ENCODE measurements around the gene PIP5K1C.

DNA sequence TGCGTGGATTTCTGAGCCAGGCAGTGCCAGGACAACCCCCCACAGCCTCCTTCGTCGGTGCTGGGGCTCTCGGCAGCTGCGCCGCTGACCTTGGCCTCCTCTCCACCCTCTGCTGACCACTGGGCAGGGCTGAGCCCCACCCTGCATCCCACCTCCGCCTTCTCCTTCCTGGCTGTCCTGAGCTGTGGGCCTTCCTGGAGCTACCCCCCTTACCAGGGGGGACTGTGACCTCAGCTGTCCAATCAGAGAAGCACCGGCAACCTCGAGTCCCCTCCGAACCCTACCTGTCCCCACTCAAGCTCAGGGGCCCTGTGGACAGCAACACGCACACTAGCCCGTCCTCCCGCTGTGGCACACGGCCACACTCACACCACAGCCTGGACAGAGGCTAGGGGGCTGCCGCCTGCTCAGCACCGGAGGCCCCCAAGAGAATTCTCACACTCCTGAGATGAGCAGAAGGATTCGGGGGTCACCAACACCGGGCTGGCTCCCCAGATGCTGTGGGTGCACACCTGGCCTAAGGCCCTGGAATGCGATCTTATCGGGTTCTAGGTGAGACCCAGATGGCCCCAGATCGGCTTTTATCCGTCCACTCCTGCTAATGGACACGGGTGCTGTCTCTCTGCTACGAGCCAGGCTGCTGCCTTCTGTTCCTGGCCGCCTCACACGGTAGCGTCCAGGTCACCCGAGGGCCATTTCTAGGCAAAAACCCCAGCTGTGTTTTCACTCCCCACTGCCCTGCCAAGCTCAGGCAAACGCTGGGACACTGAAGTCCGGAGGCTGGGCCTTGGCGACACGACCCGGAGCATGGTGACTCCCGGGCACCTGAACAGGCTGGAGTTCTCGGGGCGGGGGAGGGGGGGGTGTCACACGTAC lies 41.2 kb downstream of the PIP5K1C start:
- TF ChIP-seq, protein P1, sequence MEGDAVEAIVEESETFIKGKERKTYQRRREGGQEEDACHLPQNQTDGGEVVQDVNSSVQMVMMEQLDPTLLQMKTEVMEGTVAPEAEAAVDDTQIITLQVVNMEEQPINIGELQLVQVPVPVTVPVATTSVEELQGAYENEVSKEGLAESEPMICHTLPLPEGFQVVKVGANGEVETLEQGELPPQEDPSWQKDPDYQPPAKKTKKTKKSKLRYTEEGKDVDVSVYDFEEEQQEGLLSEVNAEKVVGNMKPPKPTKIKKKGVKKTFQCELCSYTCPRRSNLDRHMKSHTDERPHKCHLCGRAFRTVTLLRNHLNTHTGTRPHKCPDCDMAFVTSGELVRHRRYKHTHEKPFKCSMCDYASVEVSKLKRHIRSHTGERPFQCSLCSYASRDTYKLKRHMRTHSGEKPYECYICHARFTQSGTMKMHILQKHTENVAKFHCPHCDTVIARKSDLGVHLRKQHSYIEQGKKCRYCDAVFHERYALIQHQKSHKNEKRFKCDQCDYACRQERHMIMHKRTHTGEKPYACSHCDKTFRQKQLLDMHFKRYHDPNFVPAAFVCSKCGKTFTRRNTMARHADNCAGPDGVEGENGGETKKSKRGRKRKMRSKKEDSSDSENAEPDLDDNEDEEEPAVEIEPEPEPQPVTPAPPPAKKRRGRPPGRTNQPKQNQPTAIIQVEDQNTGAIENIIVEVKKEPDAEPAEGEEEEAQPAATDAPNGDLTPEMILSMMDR (IDR thresholded peaks at IDR 0.05): no peak
- TF ChIP-seq EZH2 (IDR thresholded peaks at IDR 0.05; ENCODE audit: borderline replicate concordance, insufficient read depth, low read depth, low read length, poor library complexity, severe bottlenecking): no peak

All from B cell (primary cell).